ENCODE data around the gene CCDC33.

CCDC33 gene

DNA sequence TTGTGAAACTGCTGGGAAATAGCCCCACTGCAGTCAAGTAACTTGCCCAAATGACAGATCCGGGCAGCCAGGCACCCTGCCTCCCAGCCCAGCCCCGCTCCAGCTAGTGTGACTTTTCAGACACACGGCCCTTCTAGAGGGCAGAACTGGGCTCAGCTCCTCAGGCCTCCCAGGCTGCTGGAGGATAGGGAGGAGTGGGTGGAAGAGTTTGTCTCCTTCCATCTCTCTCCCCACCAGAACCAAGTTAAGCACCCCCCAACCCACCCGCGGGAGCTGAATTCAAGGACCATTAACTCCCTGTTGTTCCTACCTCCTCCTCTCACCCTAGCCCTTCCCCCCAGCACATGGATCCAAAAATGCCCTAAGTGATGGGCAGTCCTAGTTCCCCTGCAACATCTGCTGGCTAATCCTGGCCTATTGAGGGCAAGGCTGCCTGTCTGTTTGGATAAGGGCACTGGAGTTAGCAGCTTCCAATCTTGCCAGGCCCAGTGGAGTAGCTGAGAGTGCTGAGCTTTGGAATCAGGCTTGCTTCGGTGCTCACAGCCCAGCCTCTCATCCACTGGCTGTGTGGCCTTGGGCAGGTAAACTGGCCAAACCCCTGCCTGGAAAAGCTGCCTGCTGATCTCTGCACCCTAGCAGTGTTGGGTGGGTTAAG, 3.1 kb downstream of the CCDC33 start:
- no peak overlapping the region for H3K27ac ChIP-seq (ENCODE audit: low read length)
- no peaks in the 10 kb centered on the region for H3K36me3 ChIP-seq (replicated peaks; ENCODE audit: low read depth, low read length)
- no peak for TF ChIP-seq CTCF (IDR thresholded peaks at IDR 0.05; ENCODE audit: low read depth, low read length)
- no peak for TF ChIP-seq EZH2phosphoT487 (IDR thresholded peaks at IDR 0.05; ENCODE audit: low read depth)
- H2AFZ ChIP-seq (ENCODE audit: low read depth, low read length) = no peak overlapping the region
- H3K79me2 ChIP-seq (ENCODE audit: low read length) = no peaks in the 10 kb centered on the region
- no peak overlapping the region for H3K9ac ChIP-seq (ENCODE audit: low read length)
- H3K4me2 ChIP-seq (ENCODE audit: low read length) = no peak overlapping the region
- no peaks in the 10 kb centered on the region for H4K20me1 ChIP-seq (ENCODE audit: insufficient read depth, low read length)
- peaks cover 4% of the 10 kb centered on the region; the same call in 1 of the 2 replicates for H3K4me1 ChIP-seq (ENCODE audit: low read length)
- no peaks in the 10 kb centered on the region for H3K9me3 ChIP-seq (ENCODE audit: insufficient read depth, low read length)
- peaks cover 15% of the 10 kb centered on the region; the same call in 1 of the 2 replicates for H3K27me3 ChIP-seq (ENCODE audit: low read depth, low read length)
- H3K4me3 ChIP-seq (ENCODE audit: low read length) = no peak overlapping the region

GRCh38 chr15:74240002-74240568, 4.0 kb downstream of the CCDC33 start:
- Histone ChIP-seq H3K4me2 (ENCODE audit: low read length) (no peak overlapping the region), H3K27ac (ENCODE audit: low read length) (no peak overlapping the region), H3K79me2 (ENCODE audit: low read length) (no peaks in the 10 kb centered on the region), H3K36me3 (replicated peaks; ENCODE audit: low read depth, low read length) (no peaks in the 10 kb centered on the region), H3K27me3 (ENCODE audit: low read depth, low read length) (0 out of 2 replicates have a peak, but pooled peaks cover 11% of the 10 kb centered on the region), H3K9me3 (ENCODE audit: insufficient read depth, low read length) (no peaks in the 10 kb centered on the region), H3K4me1 (ENCODE audit: low read length) (peaks cover 4% of the 10 kb centered on the region; the same call in 1 of the 2 replicates), H4K20me1 (ENCODE audit: insufficient read depth, low read length) (no peaks in the 10 kb centered on the region), H2AFZ (ENCODE audit: low read depth, low read length) (no peak overlapping the region), H3K9ac (ENCODE audit: low read length) (no peak overlapping the region), H3K4me3 (ENCODE audit: low read length) (no peak overlapping the region)
- TF ChIP-seq EZH2phosphoT487 (IDR thresholded peaks at IDR 0.05; ENCODE audit: low read depth) = no peak
- no peak; the same call in 1 of the 2 replicates for TF ChIP-seq CTCF (IDR thresholded peaks at IDR 0.05; ENCODE audit: low read depth, low read length)

DNA sequence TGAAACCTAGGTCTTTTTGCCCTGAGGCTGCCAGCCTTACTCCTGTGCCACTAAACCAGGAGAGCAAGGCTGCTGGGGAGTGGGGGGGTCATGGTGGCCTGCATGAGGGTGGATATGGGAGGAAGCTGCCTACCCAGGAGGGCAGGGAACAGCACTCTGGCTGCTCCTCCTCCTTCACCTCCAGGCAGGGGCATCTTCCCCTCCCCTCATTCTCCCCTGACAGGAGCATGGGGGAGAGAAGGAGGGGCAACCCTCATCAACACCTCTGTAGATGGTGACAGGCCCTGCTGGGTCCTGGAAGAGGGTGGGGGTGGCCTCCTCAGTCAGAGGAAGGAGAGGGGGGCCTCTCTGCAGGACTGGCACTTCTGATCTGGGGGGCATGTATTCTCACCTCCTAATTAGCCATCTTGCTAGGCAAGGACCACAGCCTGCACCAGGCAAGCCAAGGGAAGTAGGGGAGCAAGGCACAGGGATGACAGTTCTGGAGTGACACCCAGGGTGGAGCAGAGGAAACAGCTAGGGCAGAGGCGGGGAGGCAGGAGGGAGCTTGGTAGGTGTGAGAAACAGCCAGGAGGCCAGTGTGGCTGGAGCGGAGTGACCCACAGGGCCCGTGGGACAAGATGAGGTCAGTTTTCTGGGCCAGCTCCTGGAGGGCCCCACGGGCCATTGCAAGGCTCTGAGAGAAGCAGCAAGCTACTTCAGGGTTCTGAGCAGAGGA, 4.9 kb downstream of the CCDC33 start:
- peaks cover 2% of the 10 kb centered on the region; the same call in 1 of the 2 replicates for H3K4me1 ChIP-seq (ENCODE audit: low read length)

More for the DNA sequence above, 4.9 kb downstream of the CCDC33 start:
- no peaks in the 10 kb centered on the region for H3K9me3 ChIP-seq (ENCODE audit: insufficient read depth, low read length)
- no peak overlapping the region for H3K9ac ChIP-seq (ENCODE audit: low read length)
- H3K27ac ChIP-seq (ENCODE audit: low read length) = no peak overlapping the region
- H2AFZ ChIP-seq (ENCODE audit: low read depth, low read length) = no peak overlapping the region
- no peaks in the 10 kb centered on the region for H3K79me2 ChIP-seq (ENCODE audit: low read length)
- no peak overlapping the region for H3K4me3 ChIP-seq (ENCODE audit: low read length)
- TF ChIP-seq EZH2phosphoT487 (IDR thresholded peaks at IDR 0.05; ENCODE audit: low read depth) (no peak), CTCF (IDR thresholded peaks at IDR 0.05; ENCODE audit: low read depth, low read length) (no peak)
- H3K27me3 ChIP-seq (ENCODE audit: low read depth, low read length) = 0 out of 2 replicates have a peak, but pooled peaks cover 11% of the 10 kb centered on the region
- H3K4me2 ChIP-seq (ENCODE audit: low read length) = no peak overlapping the region
- H3K36me3 ChIP-seq (replicated peaks; ENCODE audit: low read depth, low read length) = no peaks in the 10 kb centered on the region
- H4K20me1 ChIP-seq (ENCODE audit: insufficient read depth, low read length) = no peaks in the 10 kb centered on the region

Measured in OCI-LY3 (cell line).